GM19324 (cell line): ENCODE results near the gene GATD1.

Experiments
- ATAC-seq: cut with Tn5 transposase; IDR thresholded peaks from one replicate; pipeline ENCODE4 v1.9.1; 2021; ENCODE audit warnings: mild to moderate bottlenecking, moderate library complexity; ENCODE audit not compliant: unreplicated experiment, low FRiP score

The GATD1 gene, protein sequence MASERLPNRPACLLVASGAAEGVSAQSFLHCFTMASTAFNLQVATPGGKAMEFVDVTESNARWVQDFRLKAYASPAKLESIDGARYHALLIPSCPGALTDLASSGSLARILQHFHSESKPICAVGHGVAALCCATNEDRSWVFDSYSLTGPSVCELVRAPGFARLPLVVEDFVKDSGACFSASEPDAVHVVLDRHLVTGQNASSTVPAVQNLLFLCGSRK

DNA sequence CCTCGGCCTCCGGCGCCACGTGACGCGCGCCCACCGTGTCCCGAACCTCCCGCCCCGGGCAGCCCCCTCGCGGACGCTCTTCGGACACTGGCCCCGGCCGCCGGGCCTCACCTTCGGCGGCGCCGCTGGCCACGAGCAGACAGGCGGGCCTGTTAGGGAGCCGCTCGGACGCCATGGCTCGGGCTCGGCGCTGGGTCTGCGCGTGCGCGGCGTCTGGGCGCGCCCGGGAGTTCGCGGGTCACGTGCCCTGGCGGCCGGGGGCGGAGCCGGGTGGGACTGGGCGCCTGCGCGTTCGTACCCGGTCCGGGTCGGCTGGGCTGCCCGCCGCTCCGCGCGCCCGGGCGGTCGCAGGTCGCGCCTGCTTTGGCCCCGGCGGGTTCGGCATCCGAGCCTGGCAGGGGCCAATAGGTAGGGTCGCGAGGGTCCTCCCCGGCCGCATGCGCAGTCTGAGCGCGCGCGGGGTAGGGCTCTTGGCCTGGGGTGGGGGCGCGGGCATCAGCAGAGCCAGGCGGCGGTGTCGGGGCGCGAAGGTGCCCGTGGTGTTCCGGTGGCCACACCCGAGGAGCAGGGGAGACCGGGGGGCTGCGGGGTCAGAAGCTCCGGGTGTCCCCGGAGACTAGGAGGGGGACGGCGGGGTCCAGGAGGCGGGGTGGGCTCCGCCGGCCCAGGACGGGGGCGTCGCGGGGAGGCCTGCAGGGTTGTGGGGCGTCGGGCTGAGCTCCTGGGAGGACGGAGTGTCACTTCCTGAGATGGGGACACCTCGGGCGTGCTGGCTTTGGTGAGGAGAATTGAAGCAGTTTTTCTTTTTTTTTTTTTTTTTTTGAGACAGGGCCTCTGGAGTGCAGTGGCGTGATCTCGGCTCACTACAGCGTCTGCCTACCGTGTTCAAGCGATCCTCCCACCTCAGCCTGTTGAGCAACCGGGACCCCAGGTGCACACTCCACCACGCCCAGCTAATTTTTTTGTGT, at the start of gene GATD1:
Gene GATD1 (minus strand): TSS at position 200 of the 968 bp plus-strand sequence. CDS start 25 bp downstream, at position 175.
- ATAC-seq: peak; percentile 80

DNA sequence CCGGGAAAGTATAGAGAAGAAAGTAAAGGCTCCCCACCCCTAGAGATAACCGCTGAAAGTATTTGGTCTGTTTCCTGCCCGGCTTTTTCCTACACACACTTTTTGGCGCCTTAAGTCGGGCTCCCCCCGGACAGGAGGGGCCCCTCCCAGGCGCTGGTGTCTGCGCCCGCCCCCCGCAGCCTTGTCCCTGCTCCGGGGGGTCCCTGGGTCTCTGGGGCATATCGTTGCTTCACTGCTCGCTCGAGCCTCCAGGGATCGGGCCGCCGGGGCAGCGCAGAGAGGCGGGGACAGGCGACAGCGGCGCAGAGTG, 49.5 kb upstream of the GATD1 start:
- ATAC-seq: no peak

DNA sequence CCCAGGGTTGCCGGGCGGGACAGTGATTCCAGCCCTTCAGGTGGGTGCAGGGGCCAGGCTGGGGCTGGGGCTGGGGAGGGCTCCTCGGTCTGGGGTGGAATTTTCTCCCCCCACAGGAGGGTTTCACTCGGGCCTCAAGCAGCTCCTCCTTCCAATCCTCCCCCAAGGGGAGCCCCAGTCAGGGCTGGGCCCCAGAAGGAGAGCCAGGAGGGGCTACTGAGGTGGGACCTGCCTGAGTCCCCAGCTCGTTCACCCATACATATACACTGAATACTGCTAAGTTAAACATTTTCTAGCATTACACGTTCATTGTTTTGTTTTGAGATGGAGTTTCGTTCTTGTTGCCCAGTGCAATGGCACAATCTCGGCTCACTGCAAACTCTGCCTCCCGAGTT, 48.9 kb upstream of the GATD1 start:
- no peak for ATAC-seq

GRCh38 chr11:825366-826226, 48.3 kb upstream of the GATD1 start:
- ATAC-seq: no peak

- ATAC-seq: no peak
Observed at GRCh38 chr11:824942-825341, 47.7 kb upstream of the GATD1 start.

- no peak for ATAC-seq
Observed at GRCh38 chr11:824292-824880, 47.1 kb upstream of the GATD1 start.

DNA sequence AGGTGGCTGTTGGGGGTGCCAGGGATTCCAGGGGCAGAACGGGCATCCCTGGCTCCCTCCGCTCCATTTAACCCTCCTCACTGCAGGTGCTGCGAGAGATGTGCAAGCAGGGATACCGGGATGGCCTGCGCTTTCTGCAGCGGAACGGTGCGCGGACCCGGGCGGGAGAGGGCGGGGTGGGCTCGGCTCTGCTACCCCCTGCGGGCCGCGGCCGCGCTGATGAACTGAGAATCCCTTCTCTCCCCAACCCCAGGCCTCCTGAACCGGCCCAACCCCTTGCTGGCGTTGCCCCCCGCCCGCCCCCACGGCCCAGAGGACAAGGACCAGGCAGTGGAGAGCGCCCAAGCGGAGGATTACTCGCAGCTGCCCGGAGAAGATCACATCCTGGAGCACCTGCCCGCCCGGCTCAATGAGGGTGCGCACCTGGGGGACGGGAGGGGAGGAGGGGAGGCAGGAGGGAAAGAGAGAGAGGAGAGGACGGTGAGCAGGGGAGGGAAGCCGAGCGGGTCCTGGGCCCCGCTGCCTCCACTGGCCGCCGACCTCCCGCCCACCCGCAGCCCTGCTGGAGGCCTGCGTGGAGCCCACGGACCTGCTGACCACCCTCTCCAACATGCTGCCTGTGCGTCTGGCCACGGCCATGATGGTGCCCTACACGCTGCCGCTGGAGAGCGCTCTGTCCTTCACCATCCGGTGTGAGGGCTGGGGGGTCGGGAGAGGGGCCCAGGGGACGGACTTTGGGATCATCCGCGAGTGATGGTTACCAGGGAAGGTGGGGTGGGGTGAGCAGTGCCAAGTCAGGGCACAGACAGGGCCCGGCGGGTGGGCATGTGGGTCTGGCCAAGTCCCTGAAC, 46.4 kb upstream of the GATD1 start:
- no peak for ATAC-seq

- ATAC-seq: no peak
Observed at GRCh38 chr11:821512-822371, 44.5 kb upstream of the GATD1 start.

GRCh38 chr11:820655-821511, 43.6 kb upstream of the GATD1 start:
- no peak for ATAC-seq

DNA sequence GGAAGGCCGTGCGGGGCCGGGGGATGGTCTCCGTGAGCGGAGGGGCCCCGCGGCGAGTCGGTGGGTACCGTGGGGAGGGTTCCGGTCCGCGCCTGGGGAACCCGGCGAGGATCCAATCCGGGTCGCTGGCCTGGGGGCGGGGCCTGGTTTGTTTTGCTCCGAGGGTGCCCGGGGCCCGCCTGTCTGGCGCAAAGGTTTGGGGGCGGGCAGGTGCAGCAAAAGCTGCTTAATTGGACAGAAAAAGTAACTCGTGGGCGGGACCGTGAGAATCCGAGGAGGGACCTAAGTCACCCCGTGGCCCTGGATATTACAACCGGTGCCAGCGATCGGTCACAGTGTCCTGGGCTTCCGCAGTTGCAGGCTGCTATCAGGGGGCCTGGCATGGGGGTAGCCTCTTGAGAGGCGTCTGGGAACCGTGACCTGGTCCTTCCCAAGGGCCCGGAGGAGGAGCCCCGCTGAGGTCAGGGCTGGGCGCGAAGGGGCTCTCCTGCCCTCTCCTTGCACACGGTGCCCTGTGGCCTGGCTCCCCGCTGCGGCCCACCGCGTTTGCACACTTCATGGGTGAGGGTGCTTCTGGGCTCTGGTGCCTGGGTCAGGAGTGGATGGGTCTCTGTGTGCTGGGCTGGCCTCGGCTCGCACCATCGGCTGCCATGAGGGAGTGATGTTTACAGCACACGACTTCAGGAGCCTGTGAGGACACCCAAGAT, 42.8 kb upstream of the GATD1 start:
- ATAC-seq: peak; percentile 69

DNA sequence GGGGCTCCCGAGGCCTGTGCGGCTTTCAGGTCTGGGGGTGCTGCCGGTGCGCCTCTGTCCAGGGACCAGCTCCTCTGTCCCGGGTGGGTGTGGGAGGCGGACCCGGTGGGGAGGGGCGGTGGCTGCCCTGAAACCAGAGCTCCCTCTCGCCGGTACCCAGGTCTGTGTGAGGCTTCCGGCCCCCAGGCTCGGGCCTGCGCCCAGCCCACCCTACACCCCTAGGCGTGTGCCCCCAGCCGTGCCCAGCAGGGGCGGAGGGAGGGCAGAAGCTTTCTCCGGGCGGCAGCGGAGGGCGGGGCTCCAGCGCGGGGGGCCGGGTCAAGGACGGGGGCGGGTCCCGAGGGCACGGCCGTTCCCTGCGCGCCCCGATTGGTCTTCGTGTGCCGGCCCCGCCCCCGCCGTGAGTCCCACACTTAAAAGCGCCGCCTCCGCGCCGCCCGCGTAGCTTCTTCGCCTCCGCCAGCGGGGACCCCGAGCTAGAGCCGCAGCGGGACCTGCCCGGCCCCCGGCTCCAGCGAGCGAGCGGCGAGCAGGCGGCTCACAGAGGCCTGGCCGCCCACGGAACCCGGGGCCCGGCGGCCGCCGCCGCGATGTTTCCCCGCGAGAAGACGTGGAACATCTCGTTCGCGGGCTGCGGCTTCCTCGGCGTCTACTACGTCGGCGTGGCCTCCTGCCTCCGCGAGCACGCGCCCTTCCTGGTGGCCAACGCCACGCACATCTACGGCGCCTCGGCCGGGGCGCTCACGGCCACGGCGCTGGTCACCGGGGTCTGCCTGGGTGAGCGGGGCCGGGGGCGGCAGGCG, 42.0 kb upstream of the GATD1 start:
- ATAC-seq: peak; percentile 72

DNA sequence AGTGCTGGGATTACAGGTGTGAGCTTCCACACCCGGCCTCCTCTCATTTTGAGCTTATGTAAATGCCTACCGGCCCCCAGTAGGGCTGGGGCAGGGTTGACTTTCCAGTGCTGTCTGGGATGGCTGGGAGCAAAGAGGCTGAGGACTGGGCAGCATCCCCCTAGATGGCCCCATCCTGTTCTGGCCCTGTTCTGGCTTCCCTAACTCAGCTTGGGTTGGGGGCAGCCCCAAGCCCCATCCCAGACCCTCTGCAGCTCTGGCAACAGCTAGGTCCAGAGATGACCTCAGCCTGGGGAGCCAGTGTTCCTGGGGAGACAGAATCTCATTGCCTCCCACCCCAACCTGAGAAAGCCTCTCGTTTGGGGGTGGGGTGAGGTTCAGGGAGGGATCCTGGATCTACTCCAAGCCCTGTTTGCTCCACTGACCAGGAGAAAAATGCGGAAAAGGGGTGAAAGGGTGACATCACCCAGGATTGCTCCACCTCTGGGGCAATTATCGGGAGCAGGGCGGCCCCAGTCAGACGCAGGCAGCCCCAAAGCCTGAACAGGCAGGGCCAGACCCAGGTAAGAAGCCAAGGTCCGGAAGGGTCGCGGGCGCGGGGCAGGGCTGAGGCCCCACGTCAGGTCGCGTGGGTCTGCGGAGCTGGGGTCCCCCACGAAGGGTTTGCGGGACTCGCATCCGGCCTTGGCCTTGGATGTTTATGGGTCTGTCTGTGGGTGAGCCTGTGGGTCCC, 41.3 kb upstream of the GATD1 start, which contains the start of gene PNPLA2:
Gene PNPLA2 (plus strand): TSS at position 519 of the 733 bp plus-strand sequence. CDS start 805 bp downstream, outside the sequence.
- no peak for ATAC-seq

DNA sequence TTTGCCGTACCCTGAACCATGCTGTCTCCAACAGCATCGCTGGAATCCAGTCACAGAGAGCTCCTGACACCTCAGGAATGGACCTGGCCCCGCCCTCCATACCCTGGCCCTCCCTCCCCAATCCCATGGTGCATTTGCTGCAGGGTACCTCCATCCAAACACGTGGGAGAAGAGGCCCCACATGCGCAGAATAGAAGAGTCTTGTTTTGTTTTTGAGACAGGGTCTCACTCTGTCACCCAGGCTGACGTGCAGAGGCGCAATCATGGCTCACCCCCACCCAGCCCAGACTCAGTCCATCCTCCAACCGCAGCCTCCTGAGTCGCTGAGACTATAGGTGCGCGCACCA, 39.1 kb upstream of the GATD1 start:
- no peak for ATAC-seq

GRCh38 chr11:815675-816432, 38.6 kb upstream of the GATD1 start:
- ATAC-seq: no peak

DNA sequence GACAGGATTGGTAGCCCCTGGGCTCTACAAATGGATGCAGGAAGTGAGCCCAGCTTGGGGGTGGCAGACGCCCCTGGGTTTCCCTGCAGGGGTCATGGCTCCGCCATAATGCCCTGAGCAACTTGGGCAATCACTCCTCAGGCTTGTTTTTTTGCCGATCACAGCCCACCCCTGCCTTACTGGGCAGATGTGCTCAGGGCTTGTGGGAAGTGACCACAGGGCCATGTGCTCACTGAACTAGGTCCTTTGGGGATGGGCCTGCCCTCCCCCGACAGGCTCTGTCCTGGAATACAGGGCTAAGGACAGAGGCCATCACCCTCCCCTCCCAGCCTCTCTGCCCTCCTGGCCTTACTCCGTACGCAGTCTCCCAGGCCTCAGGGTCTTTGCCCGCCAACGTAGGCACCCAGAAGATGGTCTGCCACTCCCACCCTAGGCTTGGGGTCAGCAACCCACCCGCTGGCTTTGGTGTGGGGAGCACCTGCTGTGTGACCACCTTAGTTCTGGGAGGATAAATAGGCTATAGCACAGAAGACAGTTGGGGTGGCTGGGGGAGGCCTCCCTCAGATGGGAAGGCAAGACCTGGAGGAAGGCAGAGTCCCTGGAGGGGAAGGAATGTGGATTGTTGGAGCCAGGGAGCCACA, 36.3 kb upstream of the GATD1 start:
- no peak for ATAC-seq
